Heart right ventricle (tissue), 16 donors: ENCODE data around the gene MAPK13. TPM values are rescaled to one million over a fixed set of nuclear protein-coding genes. Genes with fewer than 3 reads are reported as not detected.

Experiments
- ATAC-seq, 8 donors: fragments of 200-7000 bp; cut with Tn5 transposase; one replicate each; pipeline ENCODE4 v1.9.1; 2020; ENCODE audit warnings: mild to moderate bottlenecking in 8 of 8, moderate library complexity in 8 of 8, moderate number of reproducible peaks in 1 of 8
- DNase-seq, 2 donors: peaks; one replicate each; pipeline ENCODE4 v3.0.0-alpha.2; 2020
- H3K27ac ChIP-seq, 10 donors: fragments of 200-600 bp; sonication (generic) in 2 of 10; one replicate each; pipeline versions ENCODE4 v1.5.0 to v1.8.0; 2020 to 2022; ENCODE audit warnings: mild to moderate bottlenecking in 3 of 10
- H3K27me3 ChIP-seq, 7 donors: fragments of 200-600 bp; one replicate each; pipeline ENCODE4 v1.8.0; 2021 to 2022; ENCODE audit warnings: mild to moderate bottlenecking in 2 of 7
- H3K36me3 ChIP-seq, 9 donors: fragments of 200-600 bp; sonication (generic) in 1 of 9; one replicate each; pipeline versions ENCODE4 v1.5.0 to v1.8.0; 2020 to 2022; ENCODE audit warnings: mild to moderate bottlenecking in 2 of 9
- H3K4me1 ChIP-seq, 9 donors: fragments of 200-600 bp; sonication (generic) in 1 of 9; one replicate each; pipeline versions ENCODE4 v1.5.0 to v1.8.0; 2020 to 2022; ENCODE audit warnings: mild to moderate bottlenecking in 4 of 9
- H3K4me3 ChIP-seq, 10 donors: fragments of 200-600 bp; sonication (generic) in 2 of 10; one replicate each; pipeline versions ENCODE4 v1.5.0 to v1.8.0; 2020 to 2022; ENCODE audit warnings: mild to moderate bottlenecking in 7 of 10, moderate library complexity in 2 of 10
- H3K9me3 ChIP-seq, 11 donors: fragments of 200-600 bp in 10 of 11; sonication (generic) in 2 of 11; one replicate each; pipeline versions ENCODE4 v1.5.0 to v1.8.0; 2013 to 2022; ENCODE audit warnings: mild to moderate bottlenecking in 2 of 11, control low read depth in 1 of 11, moderate library complexity in 1 of 11
- CTCF ChIP-seq, 9 donors: fragments of 200-600 bp; sonication (generic) in 2 of 9; IDR thresholded peaks; one replicate each; pipeline versions ENCODE4 v1.5.0 to v1.8.0; 2021 to 2022; ENCODE audit warnings: antibody characterized with exemption in 9 of 9, mild to moderate bottlenecking in 5 of 9, moderate library complexity in 1 of 9
- WGBS, 2 donors: extraction: QIAGEN DNeasy Blood & Tissue Kit; methylation state at CpG; one replicate each; pipeline ENCODE4 v1.1.7; 2013; ENCODE audit warnings: inconsistent platforms in 1 of 2; 5-methylcytosine and 5-hydroxymethylcytosine counted together
- intact Hi-C, 10 donors: fragments of 100-400 bp; cut with DNase I; formaldehyde crosslinking; loops; one replicate each; pipeline versions ENCODE4 v1.11.1 to v1.14.2; 2022
- polyA plus RNA-seq, 2 donors: library from polyadenylated mRNA; stranded (reverse); fragments of 200-250 nt; gene quantifications; one replicate each; pipeline ENCODE4 v1.2.3, GENCODE V29; 2013
- total RNA-seq, 10 donors: library from RNA; stranded (reverse); fragmentation: NEBNext Ultra II Directional in 3 of 10; extraction: Animal tissue kit (Norgen Biotek cat#: 25700) in 3 of 10; gene quantifications; one replicate each; pipeline versions ENCODE4 v1.2.1 to v1.2.4, GENCODE V29; 2021 to 2023
- donor health status: Arrhythmogenic right ventricular cardiomyopathy.
- donor health status: ischemic (EF 13 %, LVEDD 7.1; RV severe dilation, severe dysfunction).
- donor health status: healthy with polysubstance abuse.
- donor health status: DM: no; HTN: yes; CAD: no.
- donor health status: DM: no; HTN: no; CAD: no.
- donor health status: ischemic (EF 25% LVEDD 6.9; RV normal size, moderate dysfunction).
- donor health status: ischemic (EF 25% LVEDD 5.7; RV mildly dilated, moderate dysfunction).
- donor health status: healthy.
- donor health status: DM: yes; HTN: yes; CAD: no.
- donor health status: Ischemic cardiomyopathy.
- donor health status: ischemic (EF 35%, LVEDD 5.7; RV mildly dilated, moderate dysfunction).
- donor health status: nonischemic (EF 11% LVEDD 7.7; RV severe dilation, severe dysfunction).
- donor health status: DM: yes; HTN: yes; CAD: no.
- donor health status: PGD.
- donor health status: ischemic (EF 29% LVEDD 5.4; RV normal size, mild dysfunction).
- donor health status: nonischemic (EF 23%, LVEDD 6.1; RV moderate dilation, normal function).

The MAPK13 gene
- total and polyA plus RNA-seq, 12 donors = 0.11 to 5.0 (median 0.83) TPM

DNA sequence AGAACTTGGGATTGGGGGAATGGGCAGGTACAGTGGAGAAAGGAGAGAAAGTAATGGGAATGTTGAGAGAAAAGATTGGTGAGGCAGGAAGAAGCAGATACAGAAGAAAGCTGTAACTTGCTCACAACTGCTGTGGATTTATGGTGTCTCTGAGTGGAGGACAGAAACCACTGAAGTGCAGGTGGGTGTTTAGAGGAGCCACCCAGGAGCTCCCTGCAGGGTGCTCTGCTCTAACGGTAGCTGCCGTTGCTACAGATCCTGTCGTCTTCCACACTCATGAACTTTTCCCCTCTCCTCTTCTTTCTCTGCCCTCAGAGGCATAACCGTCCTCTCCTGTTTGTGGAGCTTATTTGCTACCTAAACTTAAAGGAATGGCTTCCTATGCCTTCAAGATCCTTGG, 27.5 kb upstream of the MAPK13 start:
- intact Hi-C loops = no loop called here
- H3K36me3 ChIP-seq = peaks cover 0 to 82% (median 12%) of the 10 kb centered on the region in 9 donors
- WGBS, 2 donors = 68 to 83% methylated on average over 4 of the region's 4 CpGs
- no peak for ATAC-seq
- TF ChIP-seq CTCF (IDR thresholded peaks at IDR 0.05) = no peak
- no peak overlapping the region for H3K27ac ChIP-seq
- no peak for DNase-seq
- no peaks in the 10 kb centered on the region for H3K9me3 ChIP-seq
- peaks cover 0 to 31% (median 20%) of the 10 kb centered on the region in 9 donors for H3K4me1 ChIP-seq
- no peak overlapping the region for H3K4me3 ChIP-seq
- no peaks in the 10 kb centered on the region for H3K27me3 ChIP-seq

DNA sequence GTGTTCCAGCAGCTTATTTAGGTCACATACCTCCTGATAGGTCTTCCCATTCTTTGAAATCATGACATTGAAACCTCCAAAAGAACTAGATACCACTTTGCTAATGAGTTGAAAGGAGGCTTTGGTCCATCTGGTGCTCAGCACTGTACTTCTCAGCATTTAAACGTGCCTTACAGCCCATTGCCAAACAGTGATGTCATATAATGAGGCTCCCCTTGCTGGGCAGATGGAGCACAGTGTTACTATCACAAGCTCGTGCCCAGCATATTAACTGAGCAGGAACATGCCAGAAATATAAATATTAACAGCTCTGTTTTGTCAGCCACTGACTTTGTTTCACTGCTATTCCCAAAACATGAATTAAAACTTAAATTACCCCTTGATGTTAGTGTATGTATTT, 25.5 kb upstream of the MAPK13 start:
- Histone ChIP-seq H3K36me3 (peaks cover 0 to 99% (median 31%) of the 10 kb centered on the region in 9 donors), H3K27ac (no peak overlapping the region), H3K4me1 (peaks cover 0 to 19% (median 13%) of the 10 kb centered on the region in 9 donors), H3K27me3 (no peaks in the 10 kb centered on the region), H3K4me3 (no peak overlapping the region), H3K9me3 (no peaks in the 10 kb centered on the region)
- WGBS, 2 donors = 20 to 37% methylated on average over 2 of the region's 2 CpGs
- DNase-seq (no peak), ATAC-seq (peak in 5 of 8 donors; percentile 68 to 87 (median 72))
- intact Hi-C loops = no loop called here
- no peak for TF ChIP-seq CTCF (IDR thresholded peaks at IDR 0.05)

- Histone ChIP-seq H3K27me3 (no peaks in the 10 kb centered on the region), H3K4me1 (peaks cover 0 to 12% (median 6%) of the 10 kb centered on the region in 9 donors), H3K36me3 (peaks cover 0 to 89% (median 23%) of the 10 kb centered on the region in 9 donors), H3K4me3 (no peak overlapping the region), H3K27ac (peak overlapping the region in 1 of 10 donors; percentile 33), H3K9me3 (no peaks in the 10 kb centered on the region)
- 81 to 88% methylated on average over 7 of the region's 7 CpGs for WGBS, 2 donors
- ATAC-seq (no peak), DNase-seq (no peak)
- intact Hi-C loops = no loop called here
- TF ChIP-seq CTCF (IDR thresholded peaks at IDR 0.05) = no peak
These were observed 21.2 kb upstream of the MAPK13 start for GRCh38 chr6:36109092-36109491.

- WGBS, 2 donors = 76 to 83% methylated on average over 3 of the region's 3 CpGs
- H3K27me3 ChIP-seq = no peaks in the 10 kb centered on the region
- H3K4me1 ChIP-seq = peaks cover 0 to 17% (median 2%) of the 10 kb centered on the region in 9 donors
- TF ChIP-seq CTCF (IDR thresholded peaks at IDR 0.05) = no peak
- intact Hi-C loops = no loop called here
- no peak for DNase-seq
- H3K9me3 ChIP-seq = no peaks in the 10 kb centered on the region
- peak in 1 of 8 donors; percentile 45 for ATAC-seq
- no peak overlapping the region for H3K4me3 ChIP-seq
- no peak overlapping the region for H3K27ac ChIP-seq
- peaks cover 0 to 79% (median 23%) of the 10 kb centered on the region in 9 donors for H3K36me3 ChIP-seq
These were observed 20.3 kb upstream of the MAPK13 start for GRCh38 chr6:36110050-36110449.
